H1 (cell line): Measurements from ENCODE around the gene NFKB1. TPM values are rescaled to one million over a fixed set of nuclear protein-coding genes. Genes with fewer than 3 reads are reported as not detected.

Experiments
- JUN ChIP-seq: IDR thresholded peaks from 2 replicates; pipeline ENCODE4 v1.6.1; 2011; ENCODE audit warnings: low read depth, mild to moderate bottlenecking, improper control_type of control experiment, low read length
- KDM4A ChIP-seq: IDR thresholded peaks from one replicate; pipeline ENCODE4 v1.7.1; 2012; ENCODE audit warnings: low read depth, mild to moderate bottlenecking, moderate library complexity, low read length, inconsistent platforms; ENCODE audit not compliant: severe bottlenecking
- RAD21 ChIP-seq, 2 experiments: IDR thresholded peaks in 1 of 2; conservative IDR thresholded peaks in 1 of 2; 2 replicates each; pipeline ENCODE4 v1.6.1; 2011; ENCODE audit warnings: low read depth in 2 of 2, low read length in 2 of 2, improper control_type of control experiment in 1 of 2, inconsistent platforms in 1 of 2, mild to moderate bottlenecking in 1 of 2, moderate library complexity in 1 of 2
- polyA plus RNA-seq, 7 experiments: library from polyadenylated mRNA; depleted of rRNA in 3 of 7; stranded (reverse) in 5 of 7; unstranded in 2 of 7; fragments of >200 nt in 5 of 7; fragments of 200-250 nt in 2 of 7; gene quantifications; 1 replicate in 5 of 7; 2 replicates in 1 of 7; 4 replicates in 1 of 7; pipeline versions ENCODE4 v1.2.1 to v1.2.3, GENCODE V29; 2011 to 2013; ENCODE audit warnings: missing spikeins in 2 of 7, mixed read lengths in 2 of 7
- total RNA-seq: library from RNA; stranded (reverse); fragmentation: NEBNext Ultra II Directional; extraction: Animal tissue kit (Norgen Biotek cat#: 25700); gene quantifications from 2 replicates; pipeline ENCODE4 v1.2.1, GENCODE V29; 2021

The NFKB1 gene
- total and polyA plus RNA-seq, 2 of the 8 experiments (the other 6 are each of a cell fraction or from before 2014, with no cell fraction given), result 2.9 to 6.8 TPM

GRCh38 chr4:102585329-102585728 lies 84.2 kb downstream of the NFKB1 start (continued):
- no peak for TF ChIP-seq JUN
- no peak for TF ChIP-seq KDM4A
- TF ChIP-seq RAD21 (IDR thresholded peaks at IDR 0.05 in 1 of 2, conservative IDR thresholded peaks at IDR 0.05 in 1 of 2; ENCODE audit: low read depth in 2 of 2, low read length in 2 of 2), result no peak
